GM19023 (cell line): ENCODE results near the gene P2RX1.

Source experiments
- ATAC-seq: cut with Tn5 transposase; IDR thresholded peaks from one replicate; pipeline ENCODE4 v1.9.1; 2021; ENCODE audit warnings: mild to moderate bottlenecking, moderate library complexity; ENCODE audit not compliant: unreplicated experiment

Gene P2RX1

GRCh38 chr17:3915995-3916696 is at the start of gene P2RX1:
Gene P2RX1, minus strand, starts transcription at chr17:3916465. Its CDS starts 240 bp downstream, at chr17:3916225.
- no peak for ATAC-seq

- peak; percentile 42 for ATAC-seq
These were observed 49.0 kb upstream of the P2RX1 start for GRCh38 chr17:3965118-3965800.

GRCh38 chr17:3964203-3965117 is 48.2 kb upstream of the P2RX1 start, which contains the start of gene ATP2A3:
Gene ATP2A3, minus strand, starts transcription at chr17:3964437. Its CDS starts 146 bp downstream, at chr17:3964291.
- peak; percentile 55 for ATAC-seq

- ATAC-seq, result peak; percentile 7
These were observed 47.3 kb upstream of the P2RX1 start for GRCh38 chr17:3963237-3964201.

GRCh38 chr17:3962965-3963236 is 46.6 kb upstream of the P2RX1 start:
- ATAC-seq, result no peak

- ATAC-seq, result no peak
These were observed 46.1 kb upstream of the P2RX1 start for GRCh38 chr17:3962217-3962964.

- no peak for ATAC-seq
These were observed 45.3 kb upstream of the P2RX1 start for GRCh38 chr17:3961564-3962047.

- no peak for ATAC-seq
These were observed 44.5 kb upstream of the P2RX1 start for GRCh38 chr17:3960764-3961163.

GRCh38 chr17:3959921-3960601 is 43.8 kb upstream of the P2RX1 start:
- no peak for ATAC-seq

GRCh38 chr17:3959295-3959899 is 43.1 kb upstream of the P2RX1 start:
- ATAC-seq, result no peak

- no peak for ATAC-seq
These were observed 41.7 kb upstream of the P2RX1 start for GRCh38 chr17:3957735-3958599.

GRCh38 chr17:3956983-3957382 is 40.7 kb upstream of the P2RX1 start:
- ATAC-seq, result no peak

- no peak for ATAC-seq
These were observed 40.2 kb upstream of the P2RX1 start for GRCh38 chr17:3956327-3956957.

GRCh38 chr17:3955673-3955988 is 39.4 kb upstream of the P2RX1 start:
- no peak for ATAC-seq

GRCh38 chr17:3954976-3955672 is 38.9 kb upstream of the P2RX1 start:
- no peak for ATAC-seq

- no peak for ATAC-seq
These were observed 37.8 kb upstream of the P2RX1 start for GRCh38 chr17:3954086-3954485.

- no peak for ATAC-seq
These were observed 37.3 kb upstream of the P2RX1 start for GRCh38 chr17:3953542-3953941.
